UCSD-AML1 (cell line): ENCODE results near the gene NEDD1.

Source experiments
- DNase-seq: peaks from one replicate; lab custom pipeline; 2025; ENCODE audit not compliant: unreplicated experiment; lab: John Stamatoyannopoulos, UW

Gene NEDD1

GRCh38 chr12:96901175-96901574 lies 5.9 kb upstream of the NEDD1 start:
- DNase-seq = no peak

DNA sequence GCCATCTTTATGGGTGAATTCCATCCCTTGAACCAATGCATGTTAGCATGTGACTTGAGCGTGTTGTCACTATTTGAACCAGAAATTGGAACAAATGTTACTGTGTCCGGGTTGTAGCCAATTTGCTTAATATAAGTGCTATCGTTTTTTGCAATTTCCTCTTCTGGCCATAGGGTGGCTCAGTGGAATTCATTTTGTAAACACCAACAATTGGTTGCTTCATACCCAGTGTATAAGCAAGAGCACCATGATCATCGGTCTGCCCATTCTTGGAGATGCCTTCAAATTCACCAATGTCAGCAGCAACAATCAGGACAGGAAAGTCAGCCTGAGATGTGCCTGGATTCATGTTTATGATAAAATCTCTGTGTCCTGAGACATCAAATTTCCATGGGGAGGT lies 5.0 kb upstream of the NEDD1 start:
- DNase-seq = no peak

DNA sequence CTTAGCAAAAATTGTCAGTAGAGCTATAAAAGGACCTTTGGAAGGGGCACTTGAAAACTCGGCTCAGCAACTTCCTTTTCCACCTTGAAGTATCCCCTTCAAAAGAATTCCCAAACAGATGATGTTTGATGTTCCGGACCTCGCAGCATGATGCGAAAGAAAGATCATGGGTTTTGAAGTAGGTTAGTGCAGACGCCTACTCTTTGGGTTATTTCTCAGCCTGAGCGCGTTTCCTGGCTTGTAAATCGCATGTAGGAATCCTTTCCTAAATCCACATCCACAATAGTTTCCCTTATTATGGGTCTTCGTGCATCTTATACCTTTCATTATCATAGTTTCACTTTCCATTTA lies 584 bp upstream of the NEDD1 start:
- DNase-seq = no peak

DNA sequence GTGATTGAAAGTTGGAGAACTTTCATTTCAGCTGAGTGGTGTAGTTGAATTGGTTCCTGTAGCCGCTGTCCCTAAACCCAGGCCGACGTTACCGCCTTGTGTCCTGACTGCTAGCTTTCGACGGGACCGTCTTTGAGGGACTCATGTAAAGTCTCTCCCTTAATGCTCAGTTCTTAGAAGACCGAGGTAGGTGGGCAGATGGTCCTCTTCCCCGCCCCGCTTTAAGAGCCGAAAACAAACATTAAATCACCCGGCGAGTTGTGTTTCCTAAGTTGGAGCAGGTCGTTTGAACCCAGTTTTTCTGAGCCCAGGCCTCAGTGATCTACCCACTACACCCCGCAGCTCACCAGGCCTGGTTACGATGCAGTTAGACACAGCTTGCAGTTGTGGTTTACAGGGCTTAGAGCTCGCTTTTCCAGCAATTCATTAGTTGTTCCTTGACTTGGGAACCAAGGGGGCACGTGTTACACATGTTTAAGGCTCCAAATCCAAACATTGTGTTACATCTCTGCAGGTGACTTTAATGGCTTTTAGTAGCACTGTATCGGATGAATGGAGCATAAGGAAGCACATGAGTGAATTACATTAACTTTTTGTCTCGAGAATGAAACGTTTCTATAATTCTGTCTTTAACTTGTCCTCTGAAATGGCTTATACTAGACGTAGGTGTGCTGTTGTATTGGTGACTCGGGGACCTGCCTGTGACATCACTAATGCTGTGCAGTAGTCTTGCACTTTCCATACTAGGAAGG lies 790 bp downstream of the NEDD1 start:
- peak; percentile 43 for DNase-seq

GRCh38 chr12:96908423-96908675 lies 1.3 kb downstream of the NEDD1 start:
- DNase-seq = no peak

GRCh38 chr12:96912261-96912660 lies 5.2 kb downstream of the NEDD1 start:
- no peak for DNase-seq

DNA sequence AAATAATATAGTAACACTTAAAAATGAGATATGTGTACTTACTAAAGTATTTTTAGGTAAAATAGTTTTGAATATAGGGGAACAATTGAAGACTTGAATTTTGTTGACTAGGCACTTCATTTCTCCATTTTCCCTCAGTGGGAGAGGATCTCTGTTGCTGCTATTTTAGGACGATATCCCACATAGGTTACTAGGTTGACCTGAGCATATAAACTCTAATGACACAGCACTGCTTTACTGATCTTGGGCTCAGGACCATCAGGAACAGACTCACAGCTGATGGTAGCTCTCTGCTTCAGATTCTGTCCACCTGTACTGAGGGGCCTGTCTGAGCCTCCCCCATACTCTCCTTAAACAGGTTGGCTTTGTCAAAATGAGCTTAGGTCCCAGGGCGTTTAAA lies 5.9 kb downstream of the NEDD1 start:
- no peak for DNase-seq

DNA sequence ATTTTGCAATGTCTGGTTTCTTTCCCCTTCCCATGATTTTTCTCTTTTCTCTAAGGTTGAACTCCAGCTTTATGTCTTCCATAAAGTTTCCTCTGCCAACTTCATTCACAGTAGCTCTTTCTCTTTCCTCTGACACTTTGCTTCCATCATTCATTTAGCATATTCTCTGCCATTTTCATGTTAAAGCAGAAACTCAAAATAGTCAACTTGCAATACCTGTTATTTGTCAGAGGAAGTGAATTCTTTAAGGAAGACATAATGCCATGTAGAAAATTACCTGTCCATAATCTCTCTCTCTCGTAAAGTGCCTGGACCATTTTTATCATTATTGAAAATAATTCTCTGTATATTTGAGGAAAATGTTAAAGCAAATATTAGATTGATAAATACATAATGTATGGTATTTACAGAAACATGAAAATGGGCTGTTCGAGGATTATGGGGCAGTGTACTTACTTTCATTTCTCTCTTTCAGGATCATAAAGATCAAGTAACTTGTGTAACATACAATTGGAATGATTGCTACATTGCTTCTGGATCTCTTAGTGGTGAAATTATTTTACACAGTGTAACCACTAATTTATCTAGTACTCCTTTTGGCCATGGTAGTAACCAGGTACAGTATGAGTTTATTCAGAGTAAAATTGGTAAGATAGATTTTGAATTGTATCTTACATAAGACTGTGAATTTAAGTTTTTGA lies 12.6 kb downstream of the NEDD1 start:
- DNase-seq = no peak

DNA sequence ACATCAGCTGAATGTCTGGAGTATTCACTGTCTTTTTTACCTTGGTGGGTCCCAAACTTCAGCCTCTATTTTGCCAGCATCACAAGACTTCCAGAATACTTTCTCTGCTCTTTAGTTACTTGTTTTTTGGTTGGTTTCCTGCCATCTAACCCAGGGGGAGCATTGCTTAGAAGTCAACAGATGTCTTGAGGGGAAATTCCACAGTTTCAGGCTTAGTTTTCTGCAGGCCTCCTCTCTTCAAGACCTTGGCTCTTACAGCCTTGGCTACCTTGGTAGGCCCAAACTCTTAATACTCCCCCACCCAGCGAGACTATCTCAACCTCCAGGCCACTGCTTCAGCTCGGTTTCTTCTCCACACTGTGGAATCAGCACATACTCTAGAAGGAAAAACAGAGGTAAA lies 41.7 kb downstream of the NEDD1 start:
- no peak for DNase-seq

GRCh38 chr12:96979532-96979931 lies 72.5 kb downstream of the NEDD1 start:
- DNase-seq = no peak

GRCh38 chr12:96980991-96981414 lies 73.9 kb downstream of the NEDD1 start:
- DNase-seq = no peak

DNA sequence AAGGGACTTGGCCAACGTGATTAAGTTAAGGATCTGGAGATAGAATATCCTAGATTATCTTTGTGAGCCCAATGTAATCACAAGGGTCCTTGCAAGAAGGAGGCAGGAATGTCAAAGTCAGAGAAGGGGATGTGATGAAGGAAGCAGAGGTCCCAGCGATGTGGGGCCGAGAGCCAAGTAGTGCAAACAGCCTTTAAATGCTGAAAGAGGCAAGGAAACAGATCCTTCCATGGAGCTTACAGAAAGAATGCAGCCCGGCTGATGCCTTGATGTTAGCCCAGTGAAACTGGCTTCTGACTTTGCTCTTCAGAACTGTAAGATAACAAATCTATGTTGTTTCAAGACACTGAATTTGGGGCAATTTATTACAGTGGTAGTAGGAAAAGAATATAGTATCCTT lies 74.9 kb downstream of the NEDD1 start:
- no peak for DNase-seq

DNA sequence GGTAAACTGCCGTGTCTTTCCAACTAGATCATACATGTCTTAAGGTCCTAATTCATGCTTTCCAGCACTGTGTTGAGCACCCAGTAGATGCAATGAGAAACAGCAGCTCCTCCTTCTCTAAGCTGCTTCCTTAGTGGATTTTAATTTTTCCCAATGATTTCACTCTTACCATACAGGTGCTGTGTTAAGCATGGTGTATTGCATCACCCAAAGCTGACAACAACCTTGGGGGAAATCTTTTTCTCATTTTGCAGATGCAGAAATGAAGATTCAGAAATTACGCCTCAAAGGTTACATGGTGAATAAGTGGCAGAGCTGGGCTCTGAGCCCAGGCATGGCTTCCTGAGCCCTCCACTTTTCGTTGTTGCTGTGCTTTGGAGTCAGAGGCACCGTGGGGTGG lies 75.6 kb downstream of the NEDD1 start:
- DNase-seq = no peak

GRCh38 chr12:96985515-96986362 lies 78.7 kb downstream of the NEDD1 start:
- DNase-seq = peak; percentile 23

GRCh38 chr12:96986883-96987523 lies 79.9 kb downstream of the NEDD1 start:
- DNase-seq = no peak

DNA sequence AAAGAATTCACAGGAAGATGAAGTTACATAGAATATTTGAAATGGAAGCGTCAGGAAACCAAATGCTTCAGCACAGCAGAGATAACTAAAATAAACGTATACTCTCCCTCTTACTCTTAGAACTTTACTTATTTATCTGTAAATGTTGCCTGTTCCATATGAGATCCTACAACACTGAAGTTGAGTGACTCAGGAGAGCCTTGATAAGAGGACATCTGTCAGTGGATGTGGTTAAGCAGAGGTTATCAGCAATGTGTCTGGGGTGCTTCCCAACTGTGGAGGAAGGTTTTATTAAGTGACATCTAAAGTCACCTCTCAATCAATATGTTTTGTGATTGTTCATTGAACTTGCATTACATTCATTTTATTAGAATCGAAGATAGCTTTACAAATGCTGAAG lies 81.9 kb downstream of the NEDD1 start:
- DNase-seq = no peak

- DNase-seq = no peak
Measured at GRCh38 chr12:96989916-96990315, 82.9 kb downstream of the NEDD1 start.

GRCh38 chr12:96994900-96995299 lies 87.8 kb downstream of the NEDD1 start:
- no peak for DNase-seq

DNA sequence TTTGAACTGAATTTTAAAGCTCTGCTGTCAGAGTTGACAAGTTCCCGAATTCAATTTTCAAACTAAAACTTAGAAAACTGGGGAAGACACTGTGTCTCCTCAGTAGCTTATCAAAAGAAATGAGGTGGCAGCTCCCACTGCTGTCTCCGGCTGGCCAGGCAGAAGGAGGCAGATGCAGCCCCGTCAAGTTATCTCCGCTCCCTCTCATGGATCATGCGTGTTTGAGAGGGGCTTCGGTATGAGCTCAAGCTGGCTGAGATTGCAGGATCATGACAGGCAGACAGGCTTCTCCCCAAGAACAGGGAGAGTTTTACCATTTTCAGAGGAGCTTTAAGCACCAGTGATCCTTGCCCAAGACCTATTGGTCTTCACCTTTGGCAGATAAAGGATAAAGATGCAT lies 88.8 kb downstream of the NEDD1 start:
- DNase-seq = no peak

- DNase-seq = no peak
Measured at GRCh38 chr12:96997797-96998484, 90.9 kb downstream of the NEDD1 start.

DNA sequence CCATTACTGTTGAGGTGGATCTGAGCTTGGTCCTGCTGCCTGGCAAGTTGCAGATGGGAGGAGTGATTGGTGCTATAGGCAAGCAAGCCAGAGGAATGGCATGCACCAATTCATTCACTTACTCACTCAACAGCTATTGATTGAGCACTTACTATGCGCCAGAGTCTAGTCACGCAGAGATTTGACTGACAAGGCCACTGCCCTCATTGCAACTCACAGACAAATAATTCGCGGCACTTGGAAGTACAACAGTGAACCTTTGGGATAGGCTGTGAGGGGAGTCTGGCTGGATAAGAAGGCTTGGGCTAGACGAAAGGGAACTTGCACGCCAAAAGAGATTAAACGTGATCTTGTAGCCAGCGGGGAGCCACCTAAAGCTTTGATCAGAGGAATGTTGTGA lies 96.2 kb downstream of the NEDD1 start:
- DNase-seq = no peak
